K562 (cell line): ENCODE results near the gene CCDC183. TPM values are rescaled to one million over a fixed set of nuclear protein-coding genes. Genes with fewer than 3 reads are reported as not detected.

Source experiments
- ETV5 ChIP-seq: sonication (generic); formaldehyde crosslinking; IDR thresholded peaks from 2 replicates; pipeline ENCODE4 v1.4.0; 2020; ENCODE audit warnings: low read depth, mild to moderate bottlenecking, missing genetic modification reagents
- FIP1L1 ChIP-seq: fragments of 200-400 bp; formaldehyde crosslinking; IDR thresholded peaks from 2 replicates; pipeline ENCODE4 v1.6.1; 2018; ENCODE audit warnings: mild to moderate bottlenecking, low read depth, low read length; ENCODE audit not compliant: poor library complexity, severe bottlenecking
- ILF3 ChIP-seq: fragments of 450-650 bp; IDR thresholded peaks from 2 replicates; pipeline ENCODE4 v1.6.1; 2018; ENCODE audit warnings: antibody characterized with exemption, mild to moderate bottlenecking, moderate library complexity, borderline replicate concordance
- KDM1A ChIP-seq, 2 experiments: fragments of 450-650 bp; IDR thresholded peaks; 2 replicates each; pipeline ENCODE4 v1.6.1; 2016; ENCODE audit warnings: mild to moderate bottlenecking in 2 of 2
- MAZ ChIP-seq, 2 experiments: fragments of 450-650 bp in 1 of 2; sonication (generic) in 1 of 2; formaldehyde crosslinking; IDR thresholded peaks in 1 of 2; conservative IDR thresholded peaks in 1 of 2; 2 replicates each; pipeline versions ENCODE4 v1.4.0 to v1.5.0; 2020; ENCODE audit warnings: mild to moderate bottlenecking in 1 of 2, missing genetic modification reagents in 1 of 2
- MYBL2 ChIP-seq, 2 experiments: fragments of 450-650 bp in 1 of 2; sonication (generic) in 1 of 2; formaldehyde crosslinking in 1 of 2; IDR thresholded peaks; 2 replicates each; pipeline versions ENCODE4 v1.6.1 to v1.8.1; 2017 to 2022; ENCODE audit warnings: borderline replicate concordance in 1 of 2, inconsistent platforms in 1 of 2, low read depth in 1 of 2, mild to moderate bottlenecking in 1 of 2, missing genetic modification reagents in 1 of 2, moderate library complexity in 1 of 2
- NCOA2 ChIP-seq, 2 experiments: fragments of 450-650 bp; IDR thresholded peaks; 2 replicates each; pipeline ENCODE4 v1.6.1; 2018; ENCODE audit warnings: mild to moderate bottlenecking in 2 of 2, moderate library complexity in 1 of 2; ENCODE audit not compliant: partially characterized antibody in 2 of 2
- NFXL1 ChIP-seq: fragments of 450-650 bp; formaldehyde crosslinking; IDR thresholded peaks from 2 replicates; pipeline ENCODE4 v1.4.0; 2021; ENCODE audit warnings: mild to moderate bottlenecking
- OTX1 ChIP-seq: fragments of 450-650 bp; formaldehyde crosslinking; IDR thresholded peaks from 2 replicates; pipeline ENCODE4 v1.4.0; 2022; ENCODE audit warnings: mild to moderate bottlenecking
- POLR2H ChIP-seq: IDR thresholded peaks from 2 replicates; pipeline ENCODE4 v1.6.1; 2016; ENCODE audit warnings: missing genetic modification characterization, low read depth, mild to moderate bottlenecking, control low read depth, missing compliant biosample characterization, moderate library complexity
- SAP30 ChIP-seq: fragments of 200-600 bp; sonication (generic); IDR thresholded peaks from 2 replicates; pipeline ENCODE4 v1.6.1; 2012; ENCODE audit warnings: borderline replicate concordance, low read depth, mild to moderate bottlenecking, moderate library complexity, low read length, control low read depth, inconsistent platforms; ENCODE audit not compliant: insufficient read depth, poor library complexity, severe bottlenecking
- SMAD3 ChIP-seq: fragments of 450-650 bp; formaldehyde crosslinking; conservative IDR thresholded peaks from 2 replicates; pipeline ENCODE4 v1.4.0; 2020; ENCODE audit warnings: mild to moderate bottlenecking
- TSC22D4 ChIP-seq: fragments of 450-650 bp; IDR thresholded peaks from 2 replicates; pipeline ENCODE4 v1.6.1; 2016; ENCODE audit warnings: missing genetic modification characterization, missing biosample characterization, control low read depth
- YY1 ChIP-seq, 3 experiments: IDR thresholded peaks; 2 replicates each; pipeline ENCODE4 v1.6.1; 2011; ENCODE audit warnings: low read length in 2 of 3, mild to moderate bottlenecking in 2 of 3, moderate library complexity in 2 of 3, borderline replicate concordance in 1 of 3, control low read depth in 1 of 3, low read depth in 1 of 3; ENCODE audit not compliant: insufficient read depth in 3 of 3, insufficient replicate concordance in 2 of 3, control insufficient read depth in 1 of 3, insufficient read length in 1 of 3; ENCODE audit errors: extremely low read depth in 1 of 3
- ZNF184 ChIP-seq: sonication (generic); formaldehyde crosslinking; IDR thresholded peaks from 2 replicates; pipeline ENCODE4 v1.5.0; 2020; ENCODE audit warnings: missing genetic modification reagents
- ZNF384 ChIP-seq: IDR thresholded peaks from 2 replicates; pipeline ENCODE4 v1.6.1; 2012; ENCODE audit warnings: low read depth, low read length, improper control_type of control experiment
- ZNF586 ChIP-seq: fragments of 450-650 bp; formaldehyde crosslinking; conservative IDR thresholded peaks from 2 replicates; pipeline ENCODE4 v1.4.0; 2020; ENCODE audit warnings: mild to moderate bottlenecking, moderate library complexity
- ZNF655 ChIP-seq: fragments of 250-450 bp; sonication (Bioruptor Pico); IDR thresholded peaks from 2 replicates; pipeline ENCODE4 v1.5.0; 2021
- ZSCAN32 ChIP-seq: fragments of 450-650 bp; formaldehyde crosslinking; IDR thresholded peaks from 2 replicates; pipeline ENCODE4 v1.4.0; 2020; ENCODE audit warnings: mild to moderate bottlenecking, moderate library complexity
- polyA plus RNA-seq, 8 experiments: library from polyadenylated mRNA; depleted of rRNA in 4 of 8; stranded (reverse) in 5 of 8; unstranded in 3 of 8; fragments of >200 nt; fragmentation: Nextera tagmentation in 2 of 8; fragmentation: Illumina TruSeq in 1 of 8; extraction: Ambion mirVana in 2 of 8; extraction: Trizol in 1 of 8; gene quantifications; 2 replicates each; pipeline versions ENCODE4 v1.2.1 to v1.2.3, GENCODE V29; 2011 to 2014; ENCODE audit warnings: inconsistent platforms in 1 of 8, missing spikeins in 1 of 8
- total RNA-seq, 7 experiments: library from RNA; depleted of rRNA in 6 of 7; stranded (reverse); fragments of >200 nt in 6 of 7; fragmentation: Illumina TruSeq in 2 of 7; extraction: Trizol in 2 of 7; gene quantifications; 2 replicates each; pipeline versions ENCODE4 v1.2.1 to v1.2.3, GENCODE V29; 2011 to 2021; ENCODE audit warnings: low replicate concordance in 1 of 7

CCDC183 gene
- total and polyA plus RNA-seq, 9 of the 15 experiments (the other 6 are each of a cell fraction or from before 2014, with no cell fraction given) = 0.21 to 0.60 (median 0.29) TPM; not detected in 4

- no peak for TF ChIP-seq KDM1A (IDR thresholded peaks at IDR 0.05)
- no peak for TF ChIP-seq ILF3
- TF ChIP-seq SMAD3 = no peak
- no peak for TF ChIP-seq ZSCAN32 (CRISPR knock-in tag)
- no peak for TF ChIP-seq ZNF586
- TF ChIP-seq ZNF655 = no peak
- no peak for TF ChIP-seq SAP30
- no peak for TF ChIP-seq YY1 (IDR thresholded peaks at IDR 0.05; ENCODE audit: borderline replicate concordance in 1 of 3, control insufficient read depth in 1 of 3, extremely low read depth in 1 of 3, insufficient read depth in 3 of 3, insufficient read length in 1 of 3, insufficient replicate concordance in 2 of 3, low read depth in 1 of 3, low read length in 2 of 3)
- peak; percentile 67 to 70 for TF ChIP-seq MAZ (CRISPR knock-in tag; conservative IDR thresholded peaks at IDR 0.05 in 1 of 2, IDR thresholded peaks at IDR 0.05 in 1 of 2)
- peak; percentile 41 for TF ChIP-seq FIP1L1
- TF ChIP-seq ZNF184 (CRISPR knock-in tag) = no peak
- TF ChIP-seq ZNF384 = peak; percentile 81
- no peak for TF ChIP-seq TSC22D4 (tag)
- no peak for TF ChIP-seq ETV5 (CRISPR knock-in tag)
- TF ChIP-seq OTX1 (CRISPR knock-in tag) = no peak
- no peak for TF ChIP-seq MYBL2 (IDR thresholded peaks at IDR 0.05; ENCODE audit: low read depth)
- no peak for TF ChIP-seq MYBL2 (CRISPR knock-in tag; IDR thresholded peaks at IDR 0.05; ENCODE audit: borderline replicate concordance)
- TF ChIP-seq NCOA2 (IDR thresholded peaks at IDR 0.05; ENCODE audit: partially characterized antibody in 2 of 2) = no peak
- no peak for TF ChIP-seq NFXL1
- no peak for TF ChIP-seq POLR2H (tag)
Observed at GRCh38 chr9:136762915-136763648, 33.1 kb upstream of the CCDC183 start (continued).
